C4-2B (cell line): ENCODE measurements around the gene KRTAP23-1.

ENCODE experiments used
- CTCF ChIP-seq: fragments of 450-650 bp; conservative IDR thresholded peaks from 2 replicates; pipeline ENCODE4 v1.5.1; 2017; ENCODE audit warnings: mild to moderate bottlenecking
- ZFX ChIP-seq: fragments of 450-650 bp; IDR thresholded peaks from 2 replicates; pipeline ENCODE4 v1.6.1; 2017

- no peak for TF ChIP-seq CTCF
- TF ChIP-seq ZFX: no peak
These were observed 28.2 kb downstream of the KRTAP23-1 start, which contains the start of gene KRTAP26-1 for GRCh38 chr21:30320215-30320614.
